Activated naive CD4-positive, alpha-beta T cell treated with anti-CD3 and anti-CD28 coated beads, Interleukin-2, amount 50 U/mL, for 72 hours (primary cell): ENCODE data around the gene TFB1M. TPM values are rescaled to one million over a fixed set of nuclear protein-coding genes. Genes with fewer than 3 reads are reported as not detected.
"Not testable (repeated sequence)": the region's sequence is repeated elsewhere in the genome, so short reads cannot be mapped to it uniquely, and the experiment has no call there.

ENCODE experiments used
- ATAC-seq, 2 donors: fragments of 150-1000 bp; cut with Tn5 transposase; 2 replicates each; pipeline ENCODE4 v1.10.0; 2021; ENCODE audit warnings: mild to moderate bottlenecking in 2 of 2, moderate library complexity in 2 of 2
- DNase-seq, 2 donors: peaks; one replicate each; pipeline ENCODE4 v3.0.0; 2021 to 2022; ENCODE audit warnings: low spot score in 2 of 2
- H3K27ac Mint-ChIP-seq, 2 donors: one replicate each; pipeline ENCODE4 v1.8.0; 2022; ENCODE audit warnings: mild to moderate bottlenecking in 2 of 2, mixed read lengths in 2 of 2
- H3K36me3 Mint-ChIP-seq, 2 donors: one replicate each; pipeline ENCODE4 v1.8.0; 2022; ENCODE audit warnings: mixed read lengths in 2 of 2
- H3K9me3 Mint-ChIP-seq, 2 donors: one replicate each; pipeline ENCODE4 v1.8.0; 2022; ENCODE audit warnings: mixed read lengths in 2 of 2
- total RNA-seq, 2 donors: library from RNA; stranded (reverse); gene quantifications; one replicate each; pipeline ENCODE4 v1.2.3, GENCODE V29; 2022

Gene TFB1M
- total RNA-seq, 2 donors from 2014 or later = 44.7 to 49.2 TPM

DNA sequence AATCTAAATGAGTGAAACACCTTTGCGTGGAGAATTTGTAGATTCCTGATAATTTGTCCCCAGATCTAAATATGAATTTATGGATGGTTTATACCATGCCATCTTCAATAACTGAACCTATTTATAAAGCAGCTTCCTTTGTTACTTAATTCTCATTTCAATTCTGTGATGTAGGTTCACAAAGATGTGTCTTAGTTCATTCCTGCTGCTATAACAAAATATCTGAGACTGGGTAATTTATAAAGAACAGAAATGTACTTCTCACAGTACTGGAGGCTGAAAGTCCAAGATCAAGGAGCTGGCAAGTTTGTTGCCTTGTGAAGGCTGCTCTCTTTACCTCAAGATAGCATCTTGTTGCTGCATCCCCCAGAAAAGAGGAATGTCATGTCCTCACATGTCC lies 2.1 kb upstream of the TFB1M start:
- no peak for DNase-seq
- Mint-ChIP-seq H3K27ac (peak overlapping the region in 1 of 2 donors; percentile 69), H3K36me3 (peaks cover 15 to 19% of the 10 kb centered on the region in 2 donors), H3K9me3 (no peaks in the 10 kb centered on the region)
- ATAC-seq = no peak

DNA sequence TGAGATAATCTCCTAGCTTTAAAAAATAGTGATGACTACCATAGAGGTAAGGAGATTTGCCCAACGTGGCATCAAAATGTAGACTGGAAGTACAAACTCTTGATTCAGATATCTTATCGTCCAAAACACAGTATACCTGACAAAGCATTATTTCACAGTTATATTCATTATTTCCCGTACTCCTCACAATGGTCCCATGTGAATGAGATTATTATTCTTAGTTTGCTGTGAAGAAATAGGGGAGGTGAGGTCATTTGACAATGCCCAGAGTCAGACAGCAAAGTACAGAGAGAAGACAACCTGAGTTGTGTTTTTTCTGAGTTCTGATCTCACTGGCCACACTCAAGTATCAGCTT lies 1.2 kb upstream of the TFB1M start:
- Mint-ChIP-seq H3K9me3 (no peaks in the 10 kb centered on the region), H3K36me3 (peaks cover 17 to 19% of the 10 kb centered on the region in 2 donors), H3K27ac (peak overlapping the region; percentile 96 to 98)
- DNase-seq (no peak), ATAC-seq (no peak)

DNA sequence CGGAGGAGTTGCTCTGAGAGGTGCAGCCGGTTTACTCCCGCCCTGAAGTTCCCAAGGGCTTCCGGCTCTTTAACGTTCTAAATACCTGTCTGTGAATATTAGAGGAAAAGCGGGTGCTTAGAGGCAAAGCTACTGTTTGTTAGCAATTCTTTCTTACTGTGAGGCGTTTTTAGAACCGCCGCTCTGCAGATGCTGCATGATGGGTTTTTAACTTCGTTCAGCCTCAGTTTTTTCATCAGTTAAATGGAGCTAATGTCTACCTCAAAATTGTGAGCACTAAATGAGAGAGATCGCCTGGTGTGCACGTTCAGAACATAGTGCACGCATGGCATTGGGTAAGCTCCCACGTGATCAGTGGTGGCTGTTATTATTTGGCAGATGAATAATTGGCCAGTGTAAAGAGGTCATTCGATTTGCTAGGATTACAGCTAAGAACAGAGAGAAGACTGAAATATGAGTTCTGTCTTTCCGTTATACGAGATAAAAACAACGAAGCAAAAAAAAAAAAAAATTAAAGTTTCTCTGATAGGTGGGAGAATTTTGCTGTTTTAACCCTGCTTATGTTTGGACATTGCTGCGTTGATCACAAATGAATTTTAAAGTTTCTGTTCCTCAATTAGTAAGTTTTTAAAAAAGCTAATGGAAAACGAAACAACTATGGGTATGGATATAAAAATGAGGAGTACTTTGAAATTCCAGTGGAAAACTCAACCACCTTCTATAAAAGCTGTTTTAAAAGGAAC lies 660 bp upstream of the TFB1M start:
- no peaks in the 10 kb centered on the region for H3K9me3 Mint-ChIP-seq
- peak overlapping the region; percentile 96 to 98 for H3K27ac Mint-ChIP-seq
- H3K36me3 Mint-ChIP-seq = peaks cover 19 to 20% of the 10 kb centered on the region in 2 donors

DNA sequence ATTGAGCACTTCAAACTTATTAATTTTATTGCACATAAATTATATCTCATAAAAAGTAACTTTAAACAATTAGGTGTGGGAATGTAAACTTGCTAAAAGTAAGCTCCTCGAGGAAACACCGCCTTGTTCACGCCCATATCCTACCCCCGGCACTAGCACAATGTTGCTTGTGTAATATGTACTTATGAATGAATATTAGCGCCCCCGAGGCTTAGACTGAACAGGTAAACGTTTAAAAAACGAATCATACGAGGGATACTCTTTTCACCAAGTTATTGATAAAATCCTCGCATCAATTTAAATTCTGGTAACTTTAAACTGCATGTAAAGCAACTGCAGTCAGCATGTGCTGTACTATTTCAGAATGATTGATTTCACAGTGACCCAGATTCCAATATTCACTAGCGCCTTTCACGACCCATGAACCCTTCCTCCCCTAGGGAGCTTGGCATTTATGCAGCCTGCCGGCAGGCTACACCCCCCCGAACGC lies 637 bp downstream of the TFB1M start:
- H3K27ac Mint-ChIP-seq = peak overlapping the region; percentile 87 to 98
- no peaks in the 10 kb centered on the region for H3K9me3 Mint-ChIP-seq
- ATAC-seq (peak; percentile 6 to 23), DNase-seq (no peak)
- H3K36me3 Mint-ChIP-seq = peaks cover 20 to 25% of the 10 kb centered on the region in 2 donors

More for the DNA sequence above, 660 bp upstream of the TFB1M start:
- DNase-seq (no peak), ATAC-seq (peak; percentile 58 to 67)

DNA sequence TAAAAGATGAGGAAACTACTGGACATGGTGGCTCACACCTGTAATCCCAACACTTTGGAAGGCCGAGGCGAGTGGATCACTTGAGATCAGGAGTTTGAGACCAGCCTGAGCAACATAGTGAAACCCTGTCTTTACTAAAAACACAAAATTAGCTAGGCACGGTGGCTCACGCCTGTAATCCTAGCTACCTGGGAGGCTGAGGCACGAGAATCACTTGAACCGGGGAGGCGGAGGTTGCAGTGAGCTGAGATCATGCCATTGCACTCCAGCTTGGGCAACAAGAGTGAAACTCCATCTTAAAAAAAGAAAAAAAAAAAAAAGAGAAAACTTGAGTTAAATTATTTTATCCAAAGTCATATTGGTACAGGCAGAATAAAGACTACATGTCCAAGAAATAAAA lies 1.3 kb downstream of the TFB1M start:
- not testable (repeated sequence) for ATAC-seq, DNase-seq, H3K9me3 Mint-ChIP-seq
- Mint-ChIP-seq H3K36me3 (peaks cover 20 to 28% of the 10 kb centered on the region in 2 donors), H3K27ac (peak overlapping the region; percentile 16 to 60)

DNA sequence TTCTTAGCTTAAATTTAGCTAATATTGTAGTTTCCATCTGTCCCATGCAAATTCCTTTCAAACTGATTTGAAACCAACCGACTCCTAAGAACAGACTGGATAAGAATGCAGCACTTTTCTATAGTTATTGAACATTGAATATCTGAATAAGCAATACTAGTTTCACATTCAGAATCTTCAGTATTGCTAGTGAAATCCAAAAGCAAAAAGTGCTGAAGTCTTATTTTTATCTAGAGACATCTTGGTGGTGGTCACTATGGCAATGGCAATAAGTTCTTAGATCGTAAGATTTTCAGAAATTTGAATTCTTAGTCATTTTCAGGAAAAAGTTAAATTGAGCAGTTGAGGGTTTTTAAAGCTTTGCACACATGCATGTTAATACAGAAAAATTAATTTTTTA lies 2.7 kb downstream of the TFB1M start:
- ATAC-seq (no peak), DNase-seq (no peak)
- no peak overlapping the region for H3K27ac Mint-ChIP-seq
- peaks cover 20 to 42% of the 10 kb centered on the region in 2 donors for H3K36me3 Mint-ChIP-seq
- no peaks in the 10 kb centered on the region for H3K9me3 Mint-ChIP-seq

DNA sequence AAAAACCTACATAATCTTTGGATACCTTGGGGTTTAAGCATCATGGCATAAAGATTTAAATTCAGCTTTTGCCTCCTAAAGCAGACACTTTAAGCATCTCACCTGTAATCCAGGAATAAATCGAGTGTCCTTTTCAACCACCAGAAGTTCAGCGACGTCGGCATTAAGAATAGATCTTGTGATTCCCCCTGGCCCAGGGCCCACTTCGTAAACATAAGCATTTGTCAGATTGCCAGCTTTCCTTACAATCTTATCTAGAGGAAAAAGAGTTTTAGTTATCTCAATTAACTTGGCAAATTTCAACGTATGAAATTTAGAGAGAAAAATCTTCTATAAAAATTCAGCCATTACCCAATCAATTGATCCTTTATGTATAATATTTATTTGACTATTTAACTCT lies 3.2 kb downstream of the TFB1M start:
- ATAC-seq (no peak), DNase-seq (no peak)
- Mint-ChIP-seq H3K36me3 (peaks cover 20 to 42% of the 10 kb centered on the region in 2 donors), H3K27ac (no peak overlapping the region), H3K9me3 (no peaks in the 10 kb centered on the region)

DNA sequence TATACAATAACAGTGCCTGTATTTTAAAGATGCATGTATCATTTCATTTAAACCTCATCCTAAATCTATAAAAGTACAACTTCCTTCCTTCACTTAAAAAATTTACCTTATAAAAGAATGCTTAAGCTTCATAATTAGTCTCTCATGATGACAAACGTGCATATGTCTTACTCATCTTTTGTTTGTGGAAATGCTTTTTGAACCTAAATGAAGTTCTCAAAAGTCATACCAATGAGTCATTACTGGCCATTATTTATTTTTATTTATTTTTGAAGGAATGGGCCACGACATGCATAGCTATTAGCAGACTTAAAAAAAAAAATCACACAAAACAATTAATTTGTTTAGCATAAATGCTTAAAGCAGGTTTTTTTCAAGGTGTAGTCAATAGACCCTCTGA lies 3.7 kb downstream of the TFB1M start:
- ATAC-seq (no peak), DNase-seq (no peak)
- H3K27ac Mint-ChIP-seq = no peak overlapping the region
- H3K36me3 Mint-ChIP-seq = peaks cover 20 to 42% of the 10 kb centered on the region in 2 donors
- no peaks in the 10 kb centered on the region for H3K9me3 Mint-ChIP-seq

DNA sequence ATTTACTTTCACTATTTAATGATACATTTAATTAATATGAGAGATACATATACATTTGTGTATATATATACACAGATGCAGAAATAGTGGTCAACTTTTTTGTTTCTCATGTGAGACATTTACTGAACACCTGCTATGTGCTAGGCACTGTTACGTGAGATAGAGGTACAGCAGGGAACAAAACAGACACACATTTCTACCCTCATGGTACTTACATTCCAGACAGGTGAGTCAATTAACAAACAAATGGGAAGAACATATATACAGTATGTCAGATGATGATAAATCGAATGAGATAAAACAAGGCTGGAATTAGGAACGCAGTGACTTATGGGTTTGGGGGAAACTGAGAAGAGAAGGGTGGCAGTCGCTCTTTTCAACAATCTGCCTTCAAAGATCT lies 5.1 kb downstream of the TFB1M start:
- no peaks in the 10 kb centered on the region for H3K9me3 Mint-ChIP-seq
- H3K27ac Mint-ChIP-seq = peak overlapping the region in 1 of 2 donors; percentile 52
- no peak for DNase-seq
- no peak for ATAC-seq
- peaks cover 18 to 47% of the 10 kb centered on the region in 2 donors for H3K36me3 Mint-ChIP-seq

DNA sequence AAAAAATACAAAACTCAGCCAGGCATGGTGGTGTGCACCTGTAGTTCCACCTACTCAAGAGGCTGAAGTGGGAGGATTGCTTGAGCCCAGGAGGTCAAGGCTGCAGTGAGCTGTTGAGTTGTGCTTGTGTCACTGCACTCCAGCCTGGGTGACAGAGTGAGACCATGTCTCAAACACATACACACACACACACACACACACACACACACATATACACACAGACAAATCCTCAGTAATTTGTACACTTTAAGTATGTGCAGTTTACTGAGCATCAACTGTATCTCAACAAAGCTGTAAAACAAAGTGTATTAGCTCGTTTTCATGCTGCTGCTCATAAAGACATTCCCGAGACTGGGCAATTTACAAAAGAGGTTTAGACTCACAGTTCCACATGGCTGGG lies 7.3 kb downstream of the TFB1M start:
- DNase-seq (no peak), ATAC-seq (peak; percentile 51 to 74)
- Mint-ChIP-seq H3K27ac (no peak overlapping the region), H3K36me3 (peaks cover 15 to 37% of the 10 kb centered on the region in 2 donors), H3K9me3 (no peaks in the 10 kb centered on the region)

DNA sequence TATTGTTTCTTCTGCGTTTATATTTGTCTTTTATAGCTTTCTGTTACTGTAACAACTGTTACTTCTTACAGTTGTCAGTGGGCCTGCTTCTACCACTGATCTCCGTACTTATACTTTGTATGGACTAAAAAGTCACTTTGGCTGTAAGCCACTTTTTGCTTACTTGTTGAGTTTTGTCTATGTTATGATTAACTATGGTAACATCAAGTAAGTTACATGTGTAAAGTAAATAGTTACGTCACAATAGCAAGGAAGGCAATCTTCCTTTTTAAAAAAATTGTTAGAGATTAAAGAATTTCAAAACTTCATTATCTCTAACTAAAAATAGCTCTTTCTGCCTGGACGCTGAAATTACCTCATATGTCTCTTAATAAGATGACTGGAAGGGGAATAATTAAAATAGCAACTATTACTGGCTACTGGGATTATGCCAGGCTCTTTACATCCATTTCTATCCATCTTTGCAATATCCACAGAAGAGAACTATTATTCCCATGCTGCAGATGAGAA lies 10.9 kb downstream of the TFB1M start:
- no peak for DNase-seq
- peaks cover 15 to 31% of the 10 kb centered on the region in 2 donors for H3K36me3 Mint-ChIP-seq

DNA sequence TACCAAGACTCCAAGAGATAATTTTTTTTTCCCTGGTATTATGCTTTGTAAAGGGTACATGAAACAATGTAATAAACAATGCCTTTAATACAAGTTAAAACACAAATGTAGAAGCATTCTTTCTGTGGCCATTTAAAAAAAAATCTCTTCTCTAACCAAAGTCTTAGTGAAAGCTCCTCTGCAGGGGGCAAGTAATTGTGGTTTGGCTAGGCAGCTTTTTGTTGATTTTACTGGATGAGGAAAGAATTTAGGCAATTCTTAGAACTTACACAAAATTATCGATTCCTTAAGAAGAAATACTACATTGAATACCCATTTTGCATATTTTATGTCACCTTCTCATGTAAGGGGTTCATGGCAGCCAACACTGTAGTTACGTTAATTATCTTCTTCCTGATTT lies 12.4 kb downstream of the TFB1M start:
- Mint-ChIP-seq H3K9me3 (no peaks in the 10 kb centered on the region), H3K27ac (no peak overlapping the region), H3K36me3 (peaks cover 22 to 24% of the 10 kb centered on the region in 2 donors)
- no peak for DNase-seq
- no peak for ATAC-seq

More for the DNA sequence above, 10.9 kb downstream of the TFB1M start:
- ATAC-seq = no peak
- Mint-ChIP-seq H3K9me3 (no peaks in the 10 kb centered on the region), H3K27ac (no peak overlapping the region)

DNA sequence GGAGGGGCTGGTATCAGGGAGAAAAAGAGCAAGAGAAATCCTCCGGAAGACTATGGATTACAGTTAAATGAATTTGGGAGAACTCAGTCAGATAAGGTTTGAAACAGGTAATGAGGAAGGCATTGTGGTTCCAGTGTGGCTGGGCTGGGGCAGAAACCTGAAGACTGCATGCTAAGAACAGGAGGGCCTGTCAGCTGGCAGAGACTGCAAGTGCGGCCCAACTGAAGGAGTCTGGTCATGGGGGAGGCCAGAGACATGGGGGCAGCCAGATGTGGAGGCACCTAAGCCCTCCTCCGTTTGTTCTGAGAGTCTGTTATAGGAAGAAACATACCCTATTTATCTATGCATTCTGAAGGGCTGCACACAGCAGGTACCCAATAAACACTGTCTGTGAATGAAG lies 16.6 kb downstream of the TFB1M start:
- no peak overlapping the region for H3K27ac Mint-ChIP-seq
- no peaks in the 10 kb centered on the region for H3K9me3 Mint-ChIP-seq
- peaks cover 16 to 17% of the 10 kb centered on the region in 2 donors for H3K36me3 Mint-ChIP-seq

DNA sequence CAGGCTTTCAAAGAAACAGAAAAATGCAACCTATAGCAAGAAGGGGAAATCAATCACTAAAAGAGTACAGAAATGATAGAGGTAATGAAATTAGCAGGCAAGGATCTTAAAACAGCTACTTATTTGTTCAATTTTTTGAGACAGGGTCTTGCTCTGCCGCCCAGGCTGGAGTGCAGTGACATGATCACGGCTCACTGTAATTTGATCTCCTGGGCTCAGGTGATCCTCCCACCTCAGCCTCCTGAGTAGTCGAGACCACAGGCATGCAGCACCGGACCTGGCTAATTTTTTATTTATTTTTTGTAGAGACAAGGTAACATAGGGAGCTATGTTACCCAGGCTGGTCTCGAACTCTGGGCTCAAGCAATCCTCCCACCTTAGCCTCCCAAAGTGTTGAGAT lies 21.6 kb downstream of the TFB1M start:
- DNase-seq (no peak), ATAC-seq (peak in 1 of 2 donors; percentile 38)
- H3K36me3 Mint-ChIP-seq = peaks cover 25 to 36% of the 10 kb centered on the region in 2 donors
- no peaks in the 10 kb centered on the region for H3K9me3 Mint-ChIP-seq
- no peak overlapping the region for H3K27ac Mint-ChIP-seq

More for the DNA sequence above, 16.6 kb downstream of the TFB1M start:
- DNase-seq (no peak), ATAC-seq (no peak)

DNA sequence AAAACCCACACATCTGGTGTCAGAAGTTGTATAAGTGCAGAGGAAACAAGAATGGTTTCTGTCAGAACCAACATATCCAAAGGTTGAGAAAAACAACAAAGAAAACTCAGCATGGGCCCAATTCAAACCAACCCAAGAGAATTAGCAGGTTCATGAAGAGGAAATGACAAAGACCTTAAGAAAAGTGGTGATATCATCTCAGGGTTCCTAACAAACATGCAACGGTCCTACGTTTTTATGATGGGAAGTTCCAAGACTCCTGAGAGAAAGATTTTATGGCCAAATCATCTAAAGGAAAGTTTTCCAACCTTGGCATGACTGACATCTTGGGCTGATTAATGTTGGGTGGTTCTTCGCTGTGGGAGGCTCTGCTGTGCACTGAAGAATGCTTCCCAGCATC lies 23.0 kb downstream of the TFB1M start:
- Mint-ChIP-seq H3K9me3 (no peaks in the 10 kb centered on the region), H3K36me3 (peaks cover 13 to 31% of the 10 kb centered on the region in 2 donors), H3K27ac (peak overlapping the region in 1 of 2 donors; percentile 5)
- DNase-seq = no peak
- ATAC-seq = no peak

DNA sequence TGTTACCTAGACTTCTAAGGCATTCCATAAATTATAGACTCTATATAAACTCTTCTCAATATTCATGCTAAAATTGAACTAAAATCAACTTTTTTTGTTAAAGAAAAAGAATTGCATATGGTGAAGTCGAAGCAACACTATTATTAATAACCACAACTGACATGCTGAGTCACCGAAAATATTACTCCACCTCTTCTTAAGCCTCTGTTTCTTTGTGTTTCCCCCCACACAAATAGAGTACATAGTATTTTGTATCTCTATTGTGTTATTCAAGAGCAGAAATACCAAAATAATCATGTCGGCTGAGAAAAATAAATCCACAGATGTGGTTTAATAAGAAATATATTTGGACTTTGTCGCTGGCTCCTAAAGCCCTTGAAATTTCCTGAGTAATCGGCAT lies 23.8 kb downstream of the TFB1M start:
- no peak for ATAC-seq
- Mint-ChIP-seq H3K36me3 (peaks cover 13 to 31% of the 10 kb centered on the region in 2 donors), H3K9me3 (no peaks in the 10 kb centered on the region), H3K27ac (no peak overlapping the region)
- no peak for DNase-seq

DNA sequence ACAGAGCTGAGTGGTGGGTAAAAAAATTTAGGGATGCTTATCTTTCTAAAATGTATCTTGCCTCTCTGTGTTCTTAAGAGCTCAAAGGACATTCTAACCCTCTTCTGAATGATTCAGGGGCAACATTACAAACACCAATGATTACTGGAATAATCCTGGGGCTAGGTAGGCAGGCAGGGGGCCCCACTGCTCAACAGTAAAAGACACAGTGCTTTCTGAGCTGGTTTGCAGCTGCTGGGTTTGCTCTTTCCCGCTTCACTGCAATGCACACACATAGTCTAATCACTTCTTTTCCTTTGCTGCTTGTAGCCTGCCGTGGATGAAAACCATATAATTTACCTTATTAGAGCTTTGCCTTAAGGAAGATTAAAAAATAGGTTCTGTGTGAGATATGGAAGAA lies 26.5 kb downstream of the TFB1M start:
- Mint-ChIP-seq H3K27ac (no peak overlapping the region), H3K9me3 (no peaks in the 10 kb centered on the region), H3K36me3 (peaks cover 13 to 34% of the 10 kb centered on the region in 2 donors)
- no peak for DNase-seq
- no peak for ATAC-seq

DNA sequence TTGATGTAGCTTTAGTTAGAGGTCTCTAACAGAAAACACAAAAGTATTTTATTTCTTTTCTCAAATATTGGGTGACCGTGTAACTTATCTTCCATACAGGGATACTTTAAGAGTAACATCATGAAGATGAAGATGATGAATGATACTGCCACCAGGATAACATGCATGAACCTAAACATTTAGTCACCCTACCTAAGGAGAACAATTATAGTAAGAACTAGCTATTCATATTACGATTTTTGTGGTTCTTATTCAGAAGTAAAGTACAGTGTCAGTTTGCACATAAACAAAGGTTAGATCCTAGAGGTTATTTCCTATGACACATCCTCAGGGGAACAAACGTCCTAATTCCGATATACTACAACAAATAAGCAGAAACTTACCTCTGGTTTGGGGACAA lies 29.5 kb downstream of the TFB1M start:
- Mint-ChIP-seq H3K27ac (no peak overlapping the region), H3K36me3 (peaks cover 6 to 19% of the 10 kb centered on the region in 2 donors), H3K9me3 (no peaks in the 10 kb centered on the region)
- DNase-seq (no peak), ATAC-seq (peak in 1 of 2 donors; percentile 58)
